D721Med (cell line): ENCODE data around the gene MAMLD1.

Experiments used
- DNase-seq: peaks from one replicate; pipeline ENCODE4 v3.0.0; 2011; ENCODE audit warnings: low spot score; ENCODE audit not compliant: insufficient read length
- FAIRE-seq: peaks from 2 replicates; lab custom pipeline; 2011; peaks lifted over from hg19 to GRCh38; lab: Jason Lieb, UNC
- TF ChIP-seq, protein P1 (sequence below): IDR thresholded peaks from 2 replicates; pipeline ENCODE4 v1.5.1; 2012; ENCODE audit warnings: mild to moderate bottlenecking, control low read depth; ENCODE audit not compliant: insufficient read depth; ENCODE audit errors: missing control alignments

MAMLD1 gene

DNA sequence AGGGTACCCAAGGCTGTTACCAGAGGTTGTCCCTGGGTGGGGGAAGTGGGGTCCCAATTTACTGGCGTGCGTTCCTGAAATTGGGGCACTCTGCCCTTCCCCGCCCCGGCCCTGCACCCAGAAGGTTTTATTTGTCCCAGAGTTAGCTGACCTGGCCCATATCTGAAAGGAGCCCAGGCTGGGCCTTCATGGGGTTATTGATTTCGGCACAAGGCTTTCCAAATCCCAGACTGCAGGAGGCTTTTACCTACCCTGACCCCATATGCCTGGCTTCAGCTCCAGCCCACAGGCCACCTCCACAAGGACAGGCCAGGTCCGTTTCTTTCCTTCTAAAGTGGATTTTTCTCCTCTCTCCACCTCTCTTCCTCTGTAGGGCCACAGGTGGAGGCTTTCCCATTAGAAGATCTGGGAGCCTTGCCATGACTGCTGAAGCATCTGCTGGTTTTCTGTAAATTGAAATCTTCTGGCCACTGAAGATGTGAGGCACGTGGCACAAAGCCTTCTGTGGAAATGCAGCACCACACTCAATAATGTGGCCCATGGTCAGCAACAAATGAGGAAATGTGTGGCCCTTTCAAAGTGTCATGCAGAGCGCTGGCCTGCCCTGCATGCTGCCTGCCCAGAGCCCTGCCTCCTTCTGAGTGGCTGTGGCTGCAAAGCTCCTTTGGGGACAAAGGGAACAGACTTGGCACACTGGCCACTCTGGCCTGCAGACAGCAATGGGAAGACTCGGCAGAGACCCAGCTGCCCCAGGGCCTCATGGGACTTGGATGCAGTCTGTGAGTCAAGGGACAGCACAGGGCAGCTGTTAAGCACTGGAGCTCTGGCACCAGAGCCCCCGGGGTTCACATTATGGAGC is 162.2 kb downstream of the MAMLD1 start:
- FAIRE-seq = no peak
- no peak for DNase-seq
- TF ChIP-seq, protein P1, sequence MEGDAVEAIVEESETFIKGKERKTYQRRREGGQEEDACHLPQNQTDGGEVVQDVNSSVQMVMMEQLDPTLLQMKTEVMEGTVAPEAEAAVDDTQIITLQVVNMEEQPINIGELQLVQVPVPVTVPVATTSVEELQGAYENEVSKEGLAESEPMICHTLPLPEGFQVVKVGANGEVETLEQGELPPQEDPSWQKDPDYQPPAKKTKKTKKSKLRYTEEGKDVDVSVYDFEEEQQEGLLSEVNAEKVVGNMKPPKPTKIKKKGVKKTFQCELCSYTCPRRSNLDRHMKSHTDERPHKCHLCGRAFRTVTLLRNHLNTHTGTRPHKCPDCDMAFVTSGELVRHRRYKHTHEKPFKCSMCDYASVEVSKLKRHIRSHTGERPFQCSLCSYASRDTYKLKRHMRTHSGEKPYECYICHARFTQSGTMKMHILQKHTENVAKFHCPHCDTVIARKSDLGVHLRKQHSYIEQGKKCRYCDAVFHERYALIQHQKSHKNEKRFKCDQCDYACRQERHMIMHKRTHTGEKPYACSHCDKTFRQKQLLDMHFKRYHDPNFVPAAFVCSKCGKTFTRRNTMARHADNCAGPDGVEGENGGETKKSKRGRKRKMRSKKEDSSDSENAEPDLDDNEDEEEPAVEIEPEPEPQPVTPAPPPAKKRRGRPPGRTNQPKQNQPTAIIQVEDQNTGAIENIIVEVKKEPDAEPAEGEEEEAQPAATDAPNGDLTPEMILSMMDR = no peak

DNA sequence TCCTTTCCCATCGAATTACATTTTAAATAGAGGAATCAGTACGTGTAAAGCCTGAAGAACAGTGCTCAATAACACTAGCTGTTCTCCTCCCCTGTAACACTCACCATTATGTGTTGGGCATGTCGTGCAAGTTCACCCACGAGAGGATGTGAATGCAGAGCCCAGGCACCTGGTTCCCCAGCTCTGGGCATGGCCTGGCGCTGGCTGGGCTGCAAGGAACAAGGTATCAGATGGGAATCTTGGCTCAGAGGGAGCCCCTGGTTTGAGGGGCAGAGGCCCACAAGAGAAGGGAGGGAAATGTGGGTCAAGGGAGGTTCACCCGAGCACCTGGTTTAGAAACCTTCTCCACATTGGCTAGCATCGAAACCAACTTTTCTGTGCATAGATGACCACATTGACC is 163.6 kb downstream of the MAMLD1 start:
- DNase-seq = no peak
- no peak for FAIRE-seq
- TF ChIP-seq, protein P1 = no peak

DNA sequence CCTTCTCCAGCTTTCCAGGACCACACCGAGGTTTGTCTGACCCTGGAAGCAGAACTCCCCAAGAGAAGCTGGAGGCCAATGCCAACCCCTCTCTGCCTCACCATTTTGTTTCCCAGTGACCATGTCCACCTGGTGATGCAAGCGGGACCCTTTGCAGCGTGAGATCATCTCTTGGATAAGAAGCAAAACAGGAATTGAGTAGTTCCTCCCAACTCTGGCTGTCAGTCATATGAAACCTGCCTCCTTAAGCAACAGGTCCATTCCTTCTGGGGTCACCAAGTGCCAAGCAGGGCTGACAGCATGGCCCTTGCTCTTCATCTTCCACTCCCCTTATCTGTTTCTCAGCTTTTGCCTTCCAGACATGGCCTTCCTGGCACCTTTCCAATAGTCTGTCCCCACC is 164.0 kb downstream of the MAMLD1 start:
- FAIRE-seq = no peak
- TF ChIP-seq, protein P1 = no peak
- DNase-seq = no peak

DNA sequence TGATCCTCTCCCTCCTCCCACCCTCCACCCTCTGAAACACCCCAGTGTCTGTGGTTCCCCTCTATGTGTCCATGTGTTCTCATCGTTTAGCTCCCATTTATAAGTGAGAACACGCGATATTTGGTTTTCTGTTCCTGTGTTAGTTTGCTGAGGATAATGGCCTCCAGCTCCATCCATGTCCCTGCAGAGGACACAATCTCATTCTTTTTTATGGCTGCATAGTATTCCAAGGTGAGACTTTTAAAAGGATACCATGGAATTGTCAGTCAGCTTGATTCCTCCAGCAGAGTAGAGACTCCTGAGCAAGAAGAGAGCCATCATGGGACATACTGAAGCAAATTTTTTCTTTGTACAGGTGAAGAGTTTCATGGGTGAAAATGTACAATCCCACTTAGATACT is 166.5 kb downstream of the MAMLD1 start:
- TF ChIP-seq, protein P1 = no peak
- FAIRE-seq = no peak
- DNase-seq = no peak

DNA sequence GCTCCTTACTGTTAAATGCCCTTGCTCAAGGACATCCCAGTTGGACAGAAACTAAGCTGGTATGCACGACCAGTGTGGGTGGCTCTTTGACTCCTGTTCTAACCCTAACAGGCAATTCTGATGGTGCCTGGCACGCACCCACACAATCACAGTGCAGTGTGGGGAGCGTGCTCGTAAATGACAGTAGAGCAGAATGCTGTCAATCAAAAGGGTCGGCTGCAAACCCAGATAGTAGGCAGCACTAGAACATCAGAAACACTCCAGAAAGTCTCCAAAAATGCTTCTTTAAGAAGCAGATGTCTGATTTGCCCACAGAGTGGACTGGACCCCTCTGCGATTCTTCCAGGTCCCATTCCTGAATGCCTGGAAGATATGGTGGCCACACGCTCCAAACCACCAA is 167.7 kb downstream of the MAMLD1 start:
- TF ChIP-seq, protein P1 = no peak
- FAIRE-seq = no peak
- DNase-seq = no peak

DNA sequence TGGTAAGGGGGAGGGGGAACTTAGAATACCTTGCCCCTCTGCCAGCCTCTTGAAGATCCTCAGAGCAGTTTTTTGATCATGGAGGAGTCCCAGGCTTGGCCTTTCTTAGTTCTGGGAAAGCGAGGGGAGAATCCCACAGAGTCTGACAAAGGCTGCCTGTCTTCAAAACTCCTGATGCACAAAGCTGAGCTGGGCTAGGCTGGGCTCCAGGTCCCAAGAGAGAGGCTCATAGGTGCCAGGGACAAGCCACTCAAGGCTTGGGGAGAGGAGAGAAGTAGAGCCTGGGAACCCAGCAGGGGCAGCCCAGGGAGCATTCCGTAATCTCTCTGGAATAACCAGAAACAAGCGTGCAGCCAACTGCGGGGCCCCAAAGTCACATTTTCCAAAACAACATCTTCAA is 168.3 kb downstream of the MAMLD1 start:
- FAIRE-seq = no peak
- TF ChIP-seq, protein P1 = no peak
- DNase-seq = no peak

DNA sequence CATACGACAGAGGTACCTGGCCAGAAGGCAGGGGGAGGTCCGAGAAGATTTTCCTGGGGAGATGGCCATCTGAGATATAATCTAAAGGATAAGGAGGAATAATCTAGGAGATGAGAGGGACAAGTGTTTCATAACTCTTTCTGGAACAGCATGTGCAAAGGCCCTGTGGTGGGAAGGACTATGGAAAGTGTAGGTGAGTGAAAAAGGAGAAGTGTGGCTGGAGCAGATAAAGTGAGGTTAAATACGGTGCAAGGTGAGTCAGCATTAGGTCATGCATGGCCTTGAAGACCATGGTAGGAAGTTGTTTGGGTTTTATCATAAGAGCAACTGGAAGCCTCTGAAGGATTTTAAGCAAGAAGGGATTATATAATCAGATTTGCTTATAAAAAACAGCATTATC is 170.7 kb downstream of the MAMLD1 start:
- DNase-seq = no peak
- TF ChIP-seq, protein P1 = no peak
- FAIRE-seq = no peak
